Ovary (tissue), 3 donors: ENCODE data around the gene PWP2.
"Not testable (repeated sequence)": the region's sequence is repeated elsewhere in the genome, so short reads cannot be mapped to it uniquely, and the experiment has no call there.

ENCODE experiments used
- EP300 ChIP-seq: sonication (generic); formaldehyde crosslinking; IDR thresholded peaks from one replicate; pipeline ENCODE4 v1.6.1; 2017; ENCODE audit warnings: antibody characterized with exemption
- POLR2A ChIP-seq: fragments of 450-650 bp; IDR thresholded peaks from one replicate; pipeline ENCODE4 v1.6.1; 2017; ENCODE audit warnings: antibody characterized with exemption, mild to moderate bottlenecking, moderate library complexity
- TF ChIP-seq, protein P1 (sequence below), 3 donors: fragments of 450-650 bp in 2 of 3; fragments of 200-600 bp in 1 of 3; IDR thresholded peaks; one replicate each; pipeline versions ENCODE4 v1.5.1 to v1.8.0; 2016 to 2022; ENCODE audit warnings: antibody characterized with exemption in 3 of 3, mild to moderate bottlenecking in 1 of 3
- donor health status: DM: no; HTN: no; CAD: no.

DNA sequence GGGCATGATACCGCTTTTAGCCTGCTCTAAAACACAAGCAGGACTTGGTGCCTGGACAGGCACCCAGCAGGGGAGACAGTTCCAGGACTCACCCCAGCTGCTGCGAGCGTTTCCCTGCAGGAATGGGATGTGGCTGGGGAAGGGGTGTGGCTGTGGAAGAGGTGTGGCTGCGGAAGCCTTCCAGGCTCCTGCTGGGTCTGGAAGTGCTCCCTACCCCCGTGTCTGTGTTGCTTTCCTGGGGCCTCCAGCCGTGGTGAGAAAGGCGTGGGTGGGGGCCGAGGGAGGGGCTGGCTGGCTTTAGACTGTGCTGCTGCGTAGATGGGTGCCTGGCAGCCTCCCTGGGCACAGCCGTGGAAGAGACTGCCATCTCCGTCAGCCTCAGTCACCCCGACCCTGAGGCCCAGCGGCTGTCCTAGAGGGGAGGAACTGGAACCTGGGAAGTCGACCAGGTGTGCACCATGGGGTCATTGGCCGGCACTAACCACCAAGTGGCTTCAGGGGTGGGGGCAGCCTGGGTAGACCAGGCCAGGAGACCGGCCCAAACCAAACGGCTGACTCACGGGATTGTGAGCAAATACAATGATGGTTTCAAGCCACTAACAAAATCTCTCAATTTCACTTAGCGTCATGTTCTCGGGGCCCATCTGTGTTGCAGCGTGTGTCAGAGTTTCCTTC lies 46.2 kb downstream of the PWP2 start:
- TF ChIP-seq, protein P1, sequence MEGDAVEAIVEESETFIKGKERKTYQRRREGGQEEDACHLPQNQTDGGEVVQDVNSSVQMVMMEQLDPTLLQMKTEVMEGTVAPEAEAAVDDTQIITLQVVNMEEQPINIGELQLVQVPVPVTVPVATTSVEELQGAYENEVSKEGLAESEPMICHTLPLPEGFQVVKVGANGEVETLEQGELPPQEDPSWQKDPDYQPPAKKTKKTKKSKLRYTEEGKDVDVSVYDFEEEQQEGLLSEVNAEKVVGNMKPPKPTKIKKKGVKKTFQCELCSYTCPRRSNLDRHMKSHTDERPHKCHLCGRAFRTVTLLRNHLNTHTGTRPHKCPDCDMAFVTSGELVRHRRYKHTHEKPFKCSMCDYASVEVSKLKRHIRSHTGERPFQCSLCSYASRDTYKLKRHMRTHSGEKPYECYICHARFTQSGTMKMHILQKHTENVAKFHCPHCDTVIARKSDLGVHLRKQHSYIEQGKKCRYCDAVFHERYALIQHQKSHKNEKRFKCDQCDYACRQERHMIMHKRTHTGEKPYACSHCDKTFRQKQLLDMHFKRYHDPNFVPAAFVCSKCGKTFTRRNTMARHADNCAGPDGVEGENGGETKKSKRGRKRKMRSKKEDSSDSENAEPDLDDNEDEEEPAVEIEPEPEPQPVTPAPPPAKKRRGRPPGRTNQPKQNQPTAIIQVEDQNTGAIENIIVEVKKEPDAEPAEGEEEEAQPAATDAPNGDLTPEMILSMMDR (IDR thresholded peaks at IDR 0.05): not testable (repeated sequence)
- TF ChIP-seq EP300, POLR2A: not testable (repeated sequence)
